ENCODE results near the gene TTC38.

The TTC38 gene

DNA sequence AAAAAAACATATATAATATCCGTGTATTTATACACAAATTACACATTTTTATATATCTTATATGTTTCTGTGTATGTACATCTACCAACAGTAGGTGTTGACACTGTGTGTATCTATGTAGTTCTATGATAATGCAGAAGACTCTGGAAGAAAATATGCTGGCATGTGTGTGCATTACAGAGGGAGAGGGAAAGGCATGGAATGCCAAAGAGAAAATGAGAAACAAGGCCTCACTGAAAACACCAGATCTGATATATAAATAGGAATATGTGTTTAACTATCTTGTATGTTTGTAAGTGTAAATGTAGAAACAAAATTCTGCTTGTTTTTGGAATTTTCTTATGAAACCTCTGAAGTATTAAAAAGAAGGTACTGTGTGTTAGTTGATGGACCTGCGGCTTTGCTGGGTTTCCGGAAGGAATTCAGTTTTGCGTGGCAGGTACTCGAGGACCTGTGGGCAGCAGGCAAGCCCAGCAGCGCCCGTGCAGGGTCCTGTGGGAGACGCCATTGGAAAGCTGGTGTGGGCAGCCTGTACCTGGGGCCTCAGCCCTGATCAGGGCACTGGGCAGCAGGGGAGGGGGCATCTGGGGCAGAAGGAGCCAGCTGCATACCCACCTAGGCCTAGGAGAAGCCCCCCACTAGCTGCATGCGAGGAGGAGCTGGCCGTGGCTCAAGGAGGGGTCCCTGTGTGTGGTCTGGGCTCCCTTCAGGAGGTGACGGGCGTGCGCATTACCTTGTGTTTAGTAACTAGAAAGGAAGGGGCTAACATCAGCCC lies 60.1 kb downstream of the TTC38 start:
- DNase-seq (ENCODE audit: low read depth, low spot score) = no peak

DNA sequence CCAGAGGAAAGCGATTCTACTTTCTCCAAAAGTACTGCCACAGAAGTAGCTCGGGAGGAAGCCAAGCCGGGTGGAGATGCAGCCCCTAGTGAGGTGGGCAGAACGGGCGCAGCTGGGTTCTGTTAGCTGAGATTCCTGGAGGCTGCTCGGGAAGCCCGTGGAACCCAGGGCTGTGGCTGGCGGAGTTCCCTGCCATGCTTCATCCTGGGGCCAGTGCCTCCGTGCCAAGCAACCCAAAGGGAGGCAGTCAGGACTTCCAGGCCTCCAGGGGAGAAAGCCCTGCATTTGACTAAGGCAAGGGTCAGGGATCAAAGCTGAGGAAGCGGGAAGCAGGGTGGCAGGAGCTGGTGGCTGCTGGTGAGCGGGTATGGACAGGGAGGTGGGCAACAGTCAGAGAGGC lies 61.0 kb downstream of the TTC38 start:
- no peak for DNase-seq (ENCODE audit: low read depth, low spot score)

DNA sequence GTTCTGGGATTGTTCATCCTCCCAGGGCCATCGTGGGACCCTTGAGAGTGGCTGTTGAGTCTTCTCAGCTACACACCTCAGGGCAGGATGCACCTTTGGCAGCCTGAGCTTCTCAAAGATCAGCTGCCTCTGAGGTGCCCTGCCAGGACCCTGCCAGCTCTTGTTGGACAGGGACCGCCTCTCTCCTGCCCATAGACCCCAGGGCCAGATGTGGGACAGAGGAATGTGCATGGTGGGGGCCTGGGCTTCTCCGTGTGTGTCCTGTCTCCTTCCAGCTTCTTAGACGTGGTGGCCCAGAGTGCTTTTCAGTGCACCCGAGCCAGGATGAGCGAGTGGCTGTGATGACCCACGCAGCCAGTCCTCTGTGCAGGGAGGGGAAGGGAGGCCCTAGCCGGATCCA lies 61.8 kb downstream of the TTC38 start:
- no peak for DNase-seq (ENCODE audit: low read depth, low spot score)

DNA sequence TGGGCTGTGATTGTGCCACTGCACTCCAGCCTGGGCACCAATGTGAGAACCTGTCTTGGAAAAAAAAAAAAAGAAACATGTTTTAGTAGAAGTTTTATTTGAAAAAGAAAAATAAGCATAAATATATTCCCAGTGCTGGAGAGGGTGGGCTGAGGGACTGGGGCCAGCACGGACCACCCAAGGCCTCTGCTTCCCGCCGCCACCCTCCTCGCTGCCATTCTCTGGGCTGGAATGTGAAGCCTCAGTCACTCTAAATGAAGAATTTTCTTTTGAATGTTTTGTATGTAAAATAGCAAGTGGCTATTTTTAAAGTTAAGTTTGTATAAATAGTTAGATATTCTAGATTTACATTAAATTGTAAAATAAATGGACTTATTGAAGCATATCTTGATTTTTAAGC lies 62.6 kb downstream of the TTC38 start:
- DNase-seq (ENCODE audit: low read depth, low spot score) = no peak

DNA sequence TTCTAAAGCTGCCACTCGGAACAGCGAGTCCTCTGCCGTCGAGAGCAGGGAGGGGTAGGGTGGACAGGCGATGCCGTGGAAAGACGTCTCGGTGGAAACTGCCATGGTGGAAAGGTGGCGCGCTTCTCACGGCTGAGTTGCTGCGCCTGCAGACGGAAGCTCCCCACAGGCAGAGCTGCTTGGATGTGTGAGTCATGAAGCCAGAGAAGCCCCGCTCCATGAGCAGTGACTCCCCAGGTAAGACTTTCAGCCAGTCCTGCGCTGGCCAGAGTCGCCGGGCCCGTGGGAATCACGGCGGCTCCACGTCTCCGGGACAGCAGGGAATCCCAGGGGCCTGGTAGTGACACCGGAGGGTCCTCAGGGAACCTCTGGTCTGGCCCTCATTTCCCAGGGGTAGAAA lies 63.7 kb downstream of the TTC38 start:
- DNase-seq (ENCODE audit: low read depth, low spot score) = no peak

DNA sequence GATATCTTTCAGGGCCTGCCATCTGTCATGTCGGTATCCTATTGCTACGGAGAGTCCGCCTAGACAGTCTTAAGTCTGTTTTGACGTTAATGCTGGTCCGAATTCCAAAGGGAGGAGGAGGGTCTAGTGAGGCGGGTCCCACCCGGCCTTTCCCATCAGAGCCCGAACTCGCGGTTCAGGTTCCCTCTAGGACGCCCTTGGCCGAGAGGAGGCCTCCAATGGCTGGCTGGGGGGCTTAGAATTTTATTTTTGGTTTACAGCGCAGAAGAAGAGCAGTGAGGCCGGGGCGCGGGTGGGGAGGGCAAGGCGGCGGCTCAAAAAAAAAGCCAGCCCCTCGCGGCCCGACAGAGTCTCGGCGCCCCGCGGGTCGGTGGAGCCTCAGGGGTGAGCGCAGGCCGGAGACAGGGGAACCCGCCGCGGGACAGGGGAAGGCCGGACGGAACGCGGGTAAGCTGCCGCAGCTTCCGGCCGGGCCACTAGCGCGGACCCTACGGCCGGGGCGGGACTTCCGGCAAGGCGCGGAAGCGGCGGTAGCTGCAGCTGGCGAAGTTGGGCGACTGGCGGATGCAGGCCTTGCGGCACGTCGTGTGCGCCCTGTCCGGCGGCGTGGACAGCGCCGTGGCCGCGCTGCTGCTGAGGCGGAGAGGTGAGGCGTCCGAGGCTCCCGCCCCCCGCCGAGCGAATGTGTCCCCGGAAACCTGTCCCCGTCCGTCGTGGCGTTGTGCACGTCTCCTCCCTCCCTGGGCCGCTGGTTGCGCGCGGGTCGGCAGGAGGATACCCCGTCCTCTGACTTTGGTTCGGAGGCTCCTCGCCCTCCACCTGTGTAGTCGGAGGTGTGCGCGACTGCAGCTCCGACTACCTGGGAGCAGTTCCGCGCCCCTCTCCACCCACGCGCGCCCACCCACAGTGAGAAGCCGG lies 67.7 kb downstream of the TTC38 start, which contains the start of gene TRMU:
Gene TRMU (plus strand): TSS at position 514 of the 918 bp plus-strand sequence. CDS start 51 bp downstream, at position 565.
- DNase-seq (ENCODE audit: low read depth, low spot score) = peak; percentile 57

DNA sequence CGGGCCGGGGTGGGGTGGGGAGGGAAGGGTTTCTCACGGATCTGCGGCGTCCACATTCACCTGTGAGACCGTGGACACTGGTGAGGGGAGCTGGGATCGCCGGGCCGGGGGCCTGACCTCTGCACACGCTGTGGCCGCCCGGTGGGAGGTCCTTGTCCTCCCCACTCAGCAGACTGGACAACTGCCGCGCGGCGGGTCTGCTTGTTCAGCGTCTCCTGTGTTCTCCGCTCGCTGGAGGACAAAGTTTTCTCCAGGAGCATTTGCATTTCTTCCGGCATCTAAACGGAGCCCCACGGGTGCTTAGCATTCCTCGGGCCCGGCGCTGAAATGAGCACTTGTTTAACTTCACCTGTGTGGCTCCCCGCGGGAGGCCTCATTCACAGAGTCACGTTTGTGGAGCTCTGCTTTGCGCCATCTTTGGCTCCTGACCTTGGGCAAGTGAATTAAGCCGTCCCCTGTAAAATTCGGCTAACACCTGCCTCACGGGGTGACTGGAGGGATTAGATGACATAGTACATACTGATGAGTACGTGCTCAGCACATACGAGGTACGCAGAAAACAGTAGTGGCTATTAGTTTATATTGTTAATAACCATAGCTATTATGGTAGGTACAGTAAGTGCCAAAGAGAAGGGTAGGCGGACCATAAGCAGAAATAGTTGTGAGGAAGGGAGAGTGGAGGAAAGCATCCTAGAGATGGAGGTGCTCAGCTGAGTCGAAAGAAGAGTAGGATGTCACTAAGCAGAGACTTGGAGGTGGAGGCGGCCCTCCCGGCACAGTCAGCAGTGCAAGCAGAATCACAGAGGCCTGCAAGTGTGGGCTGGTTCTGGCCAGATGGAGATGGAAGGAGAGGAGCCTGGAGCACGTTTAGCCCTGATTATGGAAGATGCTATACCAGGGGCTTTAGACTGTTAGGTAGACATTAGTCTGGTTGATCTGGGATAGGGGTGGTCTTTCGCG lies 68.6 kb downstream of the TTC38 start:
- DNase-seq (ENCODE audit: low read depth, low spot score) = no peak

DNA sequence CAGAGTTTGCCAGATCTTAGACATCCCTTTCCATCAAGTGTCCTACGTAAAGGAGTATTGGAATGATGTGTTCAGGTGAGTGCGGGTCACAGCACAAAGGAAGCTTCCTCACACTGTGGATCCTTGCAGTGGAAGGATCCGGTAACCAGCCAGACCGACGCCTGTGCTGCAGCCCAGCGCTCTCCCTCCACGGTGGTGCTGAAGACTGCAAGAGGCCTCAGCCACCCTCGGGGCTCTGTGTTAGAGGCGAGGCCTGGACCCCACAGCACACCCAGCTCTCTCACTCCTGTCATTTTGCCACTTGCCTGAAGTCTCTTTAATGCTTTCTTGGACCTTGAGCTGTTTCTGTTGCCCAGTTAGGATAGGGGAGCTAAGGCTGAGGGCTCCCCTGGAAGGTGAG lies 70.1 kb downstream of the TTC38 start:
- DNase-seq (ENCODE audit: low read depth, low spot score) = no peak

DNA sequence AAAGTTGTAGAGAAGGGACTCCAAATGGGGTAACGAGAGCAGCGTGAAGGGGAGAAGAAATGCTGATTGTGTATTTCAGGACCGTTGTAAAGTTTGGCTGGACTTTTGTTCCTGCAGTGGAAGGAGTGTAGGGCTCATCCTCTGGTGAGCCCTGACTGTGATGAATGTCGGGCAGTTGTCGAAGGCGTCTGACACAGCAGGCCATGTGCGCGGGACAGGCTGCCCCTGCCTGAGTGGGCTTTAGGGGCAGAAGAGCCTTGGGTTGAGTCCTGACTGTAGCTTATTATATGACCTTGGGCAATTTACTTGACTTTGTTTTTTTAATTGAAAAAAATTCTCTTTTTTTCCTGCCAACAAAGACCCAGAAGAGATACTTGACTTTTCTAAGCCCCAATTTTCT lies 70.8 kb downstream of the TTC38 start:
- DNase-seq (ENCODE audit: low read depth, low spot score) = no peak

DNA sequence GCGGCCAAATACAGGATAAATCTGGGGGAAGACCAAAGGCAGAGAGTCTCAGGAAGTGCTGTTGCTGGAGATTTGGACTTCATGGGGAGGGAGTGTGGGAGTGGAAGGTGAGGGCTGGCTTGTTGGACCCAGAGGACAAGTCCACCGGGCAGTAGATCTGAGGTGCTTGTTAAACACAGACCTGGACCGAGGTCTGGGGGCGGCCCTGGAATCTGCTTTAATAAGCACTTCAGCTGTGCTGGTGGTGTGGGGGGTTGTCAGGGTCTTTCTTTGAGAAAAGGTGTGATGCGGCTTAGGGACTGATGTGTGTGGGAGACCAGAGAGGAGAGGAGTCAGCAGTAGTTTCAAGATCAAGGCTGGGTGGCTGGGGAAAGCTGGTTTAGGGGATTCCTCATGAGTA lies 72.1 kb downstream of the TTC38 start:
- DNase-seq (ENCODE audit: low read depth, low spot score) = no peak

DNA sequence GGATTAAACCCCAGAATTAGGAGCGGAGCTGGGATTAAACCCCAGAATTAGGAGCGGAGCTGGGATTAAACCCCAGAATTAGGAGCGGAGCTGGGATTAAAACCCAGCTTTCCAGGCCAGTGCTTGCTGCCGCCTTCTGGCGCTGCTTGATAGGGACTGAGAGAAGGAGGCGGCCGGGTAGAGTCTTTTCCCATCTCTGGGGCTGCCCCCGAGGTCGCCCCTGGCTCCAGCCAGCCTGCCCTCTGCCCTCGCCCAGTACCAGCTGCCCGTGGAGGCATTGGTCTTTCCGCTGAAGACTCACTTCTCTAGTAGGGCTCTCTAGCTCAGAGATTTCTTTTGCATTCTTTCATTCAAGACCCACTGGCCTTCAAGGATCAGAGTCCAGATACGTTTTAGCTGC lies 72.9 kb downstream of the TTC38 start:
- no peak for DNase-seq (ENCODE audit: low read depth, low spot score)

Data from smooth muscle cell of the brain vasculature (primary cell).